GM21360 (cell line): Measurements from ENCODE around the gene MLF2.

ENCODE experiments used
- ATAC-seq: cut with Tn5 transposase; IDR thresholded peaks from one replicate; pipeline ENCODE4 v1.9.1; 2021; ENCODE audit warnings: mild to moderate bottlenecking, moderate library complexity; ENCODE audit not compliant: unreplicated experiment

MLF2 gene

GRCh38 chr12:6698352-6699046 is 54.4 kb downstream of the MLF2 start:
- ATAC-seq, result no peak
